H9 (cell line): Measurements from ENCODE around the gene GPS1. TPM values are rescaled to one million over a fixed set of nuclear protein-coding genes. Genes with fewer than 3 reads are reported as not detected.
A peak's percentile ranks its signal among the peaks of the same experiment; 100 is the strongest.

ENCODE experiments used
- DNase-seq: peaks from one replicate; pipeline ENCODE4 v3.0.0-alpha.2; 2017
- H2AFZ ChIP-seq: one replicate; pipeline ENCODE4 v1.6.1; 2013; ENCODE audit warnings: mild to moderate bottlenecking, low read length, control low read depth, moderate library complexity
- H2AK5ac ChIP-seq: 2 replicates; pipeline ENCODE4 v1.6.1; 2013; ENCODE audit warnings: low read length, control low read depth, mixed read lengths; ENCODE audit not compliant: insufficient read length
- H2BK120ac ChIP-seq: one replicate; pipeline ENCODE4 v1.6.1; 2013; ENCODE audit warnings: low read depth, mild to moderate bottlenecking, low read length, control low read depth, inconsistent platforms; ENCODE audit not compliant: poor library complexity, severe bottlenecking
- H2BK12ac ChIP-seq: 2 replicates; pipeline ENCODE4 v1.6.1; 2013; ENCODE audit warnings: low read length, control low read depth, mixed read lengths, low read depth; ENCODE audit not compliant: insufficient read length
- H2BK15ac ChIP-seq: 2 replicates; pipeline ENCODE4 v1.6.1; 2013; ENCODE audit warnings: low read depth, low read length, control low read depth
- H2BK20ac ChIP-seq: one replicate; pipeline ENCODE4 v1.6.1; 2013; ENCODE audit warnings: low read depth, mild to moderate bottlenecking, low read length, control low read depth, inconsistent platforms; ENCODE audit not compliant: poor library complexity, severe bottlenecking
- H2BK5ac ChIP-seq: 2 replicates; pipeline ENCODE4 v1.6.1; 2013; ENCODE audit warnings: low read length, control low read depth, mixed read lengths; ENCODE audit not compliant: insufficient read length
- H3K14ac ChIP-seq: 2 replicates; pipeline ENCODE4 v1.6.1; 2013; ENCODE audit warnings: low read length, control low read depth; ENCODE audit not compliant: insufficient read depth
- H3K18ac ChIP-seq: 2 replicates; pipeline ENCODE4 v1.6.1; 2013; ENCODE audit warnings: low read depth, mild to moderate bottlenecking, mixed read lengths, low read length, control low read depth; ENCODE audit not compliant: insufficient read length
- H3K23ac ChIP-seq: 2 replicates; pipeline ENCODE4 v1.6.1; 2013; ENCODE audit warnings: low read length, control low read depth, mixed read lengths, low read depth; ENCODE audit not compliant: insufficient read length
- H3K23me2 ChIP-seq: 2 replicates; pipeline ENCODE4 v1.6.1; 2013; ENCODE audit warnings: low read depth, mild to moderate bottlenecking, mixed read lengths, low read length, control low read depth; ENCODE audit not compliant: insufficient read length, poor library complexity, severe bottlenecking
- H3K27ac ChIP-seq: 2 replicates; pipeline ENCODE4 v1.5.1; 2013; ENCODE audit warnings: low read length, control low read depth, mixed read lengths, low read depth; ENCODE audit not compliant: insufficient read length
- H3K27me3 ChIP-seq: 2 replicates; pipeline ENCODE4 v1.6.1; 2013; ENCODE audit warnings: low read length, control low read depth, inconsistent platforms; ENCODE audit not compliant: insufficient read depth
- H3K4ac ChIP-seq: 2 replicates; pipeline ENCODE4 v1.6.1; 2013; ENCODE audit warnings: low read depth, mild to moderate bottlenecking, control low read depth, inconsistent platforms, low read length, moderate library complexity
- H3K4me1 ChIP-seq: 2 replicates; pipeline ENCODE4 v1.6.1; 2013; ENCODE audit warnings: low read length, control low read depth, inconsistent platforms; ENCODE audit not compliant: insufficient read depth
- H3K4me2 ChIP-seq: 2 replicates; pipeline ENCODE4 v1.6.1; 2013; ENCODE audit warnings: low read length, control low read depth, mixed read lengths; ENCODE audit not compliant: insufficient read length, insufficient read depth
- H3K56ac ChIP-seq: 2 replicates; pipeline ENCODE4 v1.6.1; 2013; ENCODE audit warnings: low read depth, mild to moderate bottlenecking, mixed read lengths, low read length, control low read depth; ENCODE audit not compliant: insufficient read length
- H3K79me1 ChIP-seq: 2 replicates; pipeline ENCODE4 v1.6.1; 2013; ENCODE audit warnings: low read depth, mild to moderate bottlenecking, moderate library complexity, low read length, control low read depth, inconsistent platforms; ENCODE audit not compliant: insufficient read depth, poor library complexity, severe bottlenecking
- H3K79me2 ChIP-seq: 2 replicates; pipeline ENCODE4 v1.6.1; 2013; ENCODE audit warnings: low read length, control low read depth, inconsistent platforms; ENCODE audit not compliant: insufficient read depth
- H3K9ac ChIP-seq: 2 replicates; pipeline ENCODE4 v1.6.1; 2013; ENCODE audit warnings: low read length, control low read depth, mixed read lengths; ENCODE audit not compliant: insufficient read length; ENCODE audit errors: extremely low read depth
- H3K9me3 ChIP-seq: one replicate; pipeline ENCODE4 v1.6.1; 2013; ENCODE audit warnings: low read depth, low read length, inconsistent platforms; ENCODE audit not compliant: control insufficient read depth
- H3T11ph ChIP-seq: one replicate; pipeline ENCODE4 v1.6.1; 2013; ENCODE audit warnings: mild to moderate bottlenecking, low read length, control low read depth, inconsistent platforms
- H4K20me1 ChIP-seq: one replicate; pipeline ENCODE4 v1.6.1; 2013; ENCODE audit not compliant: control insufficient read depth, insufficient read length, insufficient read depth
- H4K5ac ChIP-seq: 2 replicates; pipeline ENCODE4 v1.6.1; 2013; ENCODE audit warnings: low read depth, mild to moderate bottlenecking, mixed read lengths, low read length, control low read depth; ENCODE audit not compliant: insufficient read length
- H4K8ac ChIP-seq: replicated peaks from 2 replicates; pipeline ENCODE4 v1.6.1; 2013; ENCODE audit warnings: low read length, control low read depth, mixed read lengths, low read depth; ENCODE audit not compliant: insufficient read length
- H4K91ac ChIP-seq: 2 replicates; pipeline ENCODE4 v1.6.1; 2013; ENCODE audit warnings: low read depth, mild to moderate bottlenecking, moderate library complexity, mixed read lengths, low read length, control low read depth; ENCODE audit not compliant: insufficient read length
- H3K27ac Mint-ChIP-seq, 3 experiments: 2 replicates in 2 of 3; 3 replicates in 1 of 3; pipeline ENCODE4 v1.8.0; 2020 to 2021; ENCODE audit warnings: mixed read lengths in 3 of 3, mild to moderate bottlenecking in 1 of 3, moderate library complexity in 1 of 3
- H3K27me3 Mint-ChIP-seq: 2 replicates; pipeline ENCODE4 v1.8.0; 2021; ENCODE audit warnings: low read depth, mild to moderate bottlenecking, moderate library complexity, mixed read lengths
- H3K36me3 Mint-ChIP-seq, 3 experiments: 2 replicates in 2 of 3; 3 replicates in 1 of 3; pipeline ENCODE4 v1.8.0; 2020 to 2021; ENCODE audit warnings: low read depth in 3 of 3, mixed read lengths in 3 of 3; ENCODE audit not compliant: insufficient read depth in 1 of 3
- H3K4me1 Mint-ChIP-seq, 2 experiments: 2 replicates each; pipeline ENCODE4 v1.8.0; 2020; ENCODE audit warnings: mixed read lengths in 2 of 2
- H3K4me3 Mint-ChIP-seq, 2 experiments: 2 replicates in 1 of 2; 3 replicates in 1 of 2; pipeline ENCODE4 v1.8.0; 2020 to 2021; ENCODE audit warnings: mild to moderate bottlenecking in 2 of 2, mixed read lengths in 2 of 2, moderate library complexity in 1 of 2
- H3K9me3 Mint-ChIP-seq, 2 experiments: 2 replicates in 1 of 2; 3 replicates in 1 of 2; pipeline ENCODE4 v1.8.0; 2020; ENCODE audit warnings: mild to moderate bottlenecking in 2 of 2, mixed read lengths in 2 of 2, moderate library complexity in 1 of 2
- WGBS: extraction: QIAGEN DNeasy Blood & Tissue Kit; methylation state at CpG from one replicate; pipeline ENCODE4 v1.1.7; 2013; ENCODE audit warnings: missing lambda C conversion rate, low lambda C conversion rate, mixed read lengths; ENCODE audit not compliant: insufficient read length; ENCODE audit errors: extremely low coverage; 5-methylcytosine and 5-hydroxymethylcytosine counted together
- total RNA-seq: library from RNA; stranded (reverse); gene quantifications from 2 replicates; pipeline ENCODE4 v1.2.1, GENCODE V29; 2021
- TF ChIP-seq, protein P1 (sequence below): fragments of 200-600 bp; sonication (generic); conservative IDR thresholded peaks from 3 replicates; pipeline ENCODE4 v1.8.0; 2021; ENCODE audit warnings: antibody characterized with exemption, mild to moderate bottlenecking

GPS1 gene
- total RNA-seq, 1 experiment from 2014 or later, result 164 TPM

DNA sequence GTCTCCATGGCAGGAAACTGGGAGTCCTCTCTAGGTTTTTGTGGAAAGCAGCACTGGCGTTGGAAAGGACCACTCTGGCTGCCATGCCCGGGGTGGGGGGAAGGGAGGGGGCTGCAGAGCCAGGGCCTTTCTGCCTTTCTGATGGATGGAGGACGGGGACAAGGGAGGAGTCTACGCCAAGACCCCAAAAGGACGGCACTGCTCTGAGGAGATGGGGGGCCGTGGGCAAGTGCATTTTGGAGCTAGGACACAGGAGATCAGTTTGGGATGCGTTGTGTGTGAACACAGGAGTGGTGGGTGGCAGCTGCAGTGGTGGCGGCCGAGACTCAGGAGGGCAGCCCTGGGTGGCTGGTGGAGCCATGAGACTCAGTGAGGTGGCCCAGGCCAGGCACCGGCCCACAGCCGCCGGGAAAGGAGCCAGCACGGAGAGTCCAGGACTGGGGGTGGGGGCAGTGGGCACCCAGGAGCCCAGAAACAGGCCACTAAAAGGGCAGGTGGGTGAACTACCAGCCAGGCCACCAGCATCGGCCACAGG lies 31.1 kb upstream of the GPS1 start:
- Histone ChIP-seq H2AK5ac (no peak overlapping the region), H4K20me1 (no peaks in the 10 kb centered on the region), H3K14ac (no peak overlapping the region; the same call in 1 of the 2 replicates), H3K4ac (no peak overlapping the region), H2BK15ac (no peak overlapping the region), H4K91ac (no peak overlapping the region), H3K79me1 (peaks cover 5% of the 10 kb centered on the region), H2AFZ (no peak overlapping the region), H3K9me3 (no peaks in the 10 kb centered on the region), H3K18ac (no peak overlapping the region), H3K56ac (no peak overlapping the region), H2BK12ac (no peak overlapping the region), H3K23me2 (peaks cover 5% of the 10 kb centered on the region), H3K23ac (no peak overlapping the region), H3K79me2 (no peaks in the 10 kb centered on the region), H3K4me1 (no peaks in the 10 kb centered on the region), H2BK120ac (no peak overlapping the region), H4K8ac (no peak overlapping the region), H3K27me3 (no peaks in the 10 kb centered on the region), H3K4me2 (no peak overlapping the region), H3T11ph (no peak overlapping the region), H2BK20ac (no peak overlapping the region), H2BK5ac (no peak overlapping the region), H4K5ac (no peak overlapping the region), H3K27ac (no peak overlapping the region), H3K9ac (no peak overlapping the region)
- no peak for DNase-seq
- no peaks in the 10 kb centered on the region; the same call in 1 of the 2 replicates for H3K27me3 Mint-ChIP-seq
- H3K9me3 Mint-ChIP-seq, result no peaks in the 10 kb centered on the region
- H3K36me3 Mint-ChIP-seq, result peaks cover 3 to 12% (median 5%) of the 10 kb centered on the region in 3 experiments; a peak in 5 of 7 replicates
- peaks cover 7 to 16% of the 10 kb centered on the region in 2 experiments for H3K4me1 Mint-ChIP-seq
- TF ChIP-seq, protein P1, sequence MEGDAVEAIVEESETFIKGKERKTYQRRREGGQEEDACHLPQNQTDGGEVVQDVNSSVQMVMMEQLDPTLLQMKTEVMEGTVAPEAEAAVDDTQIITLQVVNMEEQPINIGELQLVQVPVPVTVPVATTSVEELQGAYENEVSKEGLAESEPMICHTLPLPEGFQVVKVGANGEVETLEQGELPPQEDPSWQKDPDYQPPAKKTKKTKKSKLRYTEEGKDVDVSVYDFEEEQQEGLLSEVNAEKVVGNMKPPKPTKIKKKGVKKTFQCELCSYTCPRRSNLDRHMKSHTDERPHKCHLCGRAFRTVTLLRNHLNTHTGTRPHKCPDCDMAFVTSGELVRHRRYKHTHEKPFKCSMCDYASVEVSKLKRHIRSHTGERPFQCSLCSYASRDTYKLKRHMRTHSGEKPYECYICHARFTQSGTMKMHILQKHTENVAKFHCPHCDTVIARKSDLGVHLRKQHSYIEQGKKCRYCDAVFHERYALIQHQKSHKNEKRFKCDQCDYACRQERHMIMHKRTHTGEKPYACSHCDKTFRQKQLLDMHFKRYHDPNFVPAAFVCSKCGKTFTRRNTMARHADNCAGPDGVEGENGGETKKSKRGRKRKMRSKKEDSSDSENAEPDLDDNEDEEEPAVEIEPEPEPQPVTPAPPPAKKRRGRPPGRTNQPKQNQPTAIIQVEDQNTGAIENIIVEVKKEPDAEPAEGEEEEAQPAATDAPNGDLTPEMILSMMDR, result no peak
- H3K27ac Mint-ChIP-seq, result no peak overlapping the region; a peak in 1 of 7 replicates
- H3K4me3 Mint-ChIP-seq, result peak overlapping the region in 1 of 2 experiments; percentile 88; a peak in 1 of 5 replicates
- WGBS, result no CpG with 5 or more reads among the region's 14 CpGs
